Ureter (tissue), 1 donor: ENCODE data around the gene NFATC3. TPM values are rescaled to one million over a fixed set of nuclear protein-coding genes. Genes with fewer than 3 reads are reported as not detected.
"Not testable (repeated sequence)": the region's sequence is repeated elsewhere in the genome, so short reads cannot be mapped to it uniquely, and the experiment has no call there.

ENCODE experiments used
- DNase-seq: peaks from one replicate; pipeline ENCODE4 v3.0.0-alpha.2; 2020; ENCODE audit warnings: low spot score
- total RNA-seq: library from RNA; stranded (reverse); gene quantifications from one replicate; pipeline ENCODE4 v1.2.4, GENCODE V29; 2023
- donor health status: DM: yes; HTN: yes; CAD: no.

NFATC3 gene
- total RNA-seq, 1 donor from 2014 or later, result 44.0 TPM

- no peak for DNase-seq
Observed at GRCh38 chr16:68116256-68116867, 31.2 kb downstream of the NFATC3 start.

DNA sequence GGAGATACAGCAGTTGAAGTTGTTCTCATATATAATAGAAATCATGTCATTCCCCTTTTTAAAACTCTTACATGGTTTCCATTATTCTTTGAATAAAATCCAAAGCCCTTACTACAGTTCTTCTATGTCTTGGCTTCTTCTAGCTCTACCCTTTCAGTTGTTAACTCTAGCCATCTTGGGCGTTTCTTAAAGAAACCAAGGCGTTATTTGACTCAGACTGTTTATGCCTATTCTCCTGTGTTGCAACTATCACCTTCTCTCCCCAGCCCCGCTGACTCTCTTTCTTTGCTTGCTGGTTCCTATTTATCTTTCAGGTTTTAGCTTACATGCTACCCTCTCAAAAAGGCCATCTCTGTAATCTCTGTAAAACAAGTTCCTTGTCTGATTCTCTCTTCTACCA lies 32.7 kb downstream of the NFATC3 start:
- no peak for DNase-seq

DNA sequence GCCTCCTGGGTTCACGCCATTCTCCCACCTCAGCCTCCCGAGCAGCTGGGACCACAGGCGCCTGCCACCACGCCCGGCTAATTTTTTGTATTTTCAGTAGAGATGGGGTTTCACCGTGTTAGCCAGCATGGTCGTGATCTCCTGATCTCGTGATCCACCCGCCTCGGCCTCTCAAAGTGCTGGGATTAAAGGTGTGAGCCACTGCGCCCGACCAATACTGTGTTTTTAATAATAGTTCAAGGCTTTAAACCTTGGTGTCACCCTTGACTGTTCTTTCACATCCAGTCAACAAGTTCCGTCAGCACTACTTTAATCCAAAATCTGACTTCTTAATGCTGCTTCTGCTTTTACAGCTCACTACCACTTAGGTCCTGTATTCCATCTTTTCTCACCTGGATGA lies 33.8 kb downstream of the NFATC3 start:
- not testable (repeated sequence) for DNase-seq

- not testable (repeated sequence) for DNase-seq
Observed at GRCh38 chr16:68120496-68120895, 35.3 kb downstream of the NFATC3 start.

- no peak for DNase-seq
Observed at GRCh38 chr16:68126395-68126794, 41.2 kb downstream of the NFATC3 start.

GRCh38 chr16:68128577-68129305 lies 43.6 kb downstream of the NFATC3 start:
- DNase-seq, result no peak

GRCh38 chr16:68130520-68130919 lies 45.4 kb downstream of the NFATC3 start:
- no peak for DNase-seq

DNA sequence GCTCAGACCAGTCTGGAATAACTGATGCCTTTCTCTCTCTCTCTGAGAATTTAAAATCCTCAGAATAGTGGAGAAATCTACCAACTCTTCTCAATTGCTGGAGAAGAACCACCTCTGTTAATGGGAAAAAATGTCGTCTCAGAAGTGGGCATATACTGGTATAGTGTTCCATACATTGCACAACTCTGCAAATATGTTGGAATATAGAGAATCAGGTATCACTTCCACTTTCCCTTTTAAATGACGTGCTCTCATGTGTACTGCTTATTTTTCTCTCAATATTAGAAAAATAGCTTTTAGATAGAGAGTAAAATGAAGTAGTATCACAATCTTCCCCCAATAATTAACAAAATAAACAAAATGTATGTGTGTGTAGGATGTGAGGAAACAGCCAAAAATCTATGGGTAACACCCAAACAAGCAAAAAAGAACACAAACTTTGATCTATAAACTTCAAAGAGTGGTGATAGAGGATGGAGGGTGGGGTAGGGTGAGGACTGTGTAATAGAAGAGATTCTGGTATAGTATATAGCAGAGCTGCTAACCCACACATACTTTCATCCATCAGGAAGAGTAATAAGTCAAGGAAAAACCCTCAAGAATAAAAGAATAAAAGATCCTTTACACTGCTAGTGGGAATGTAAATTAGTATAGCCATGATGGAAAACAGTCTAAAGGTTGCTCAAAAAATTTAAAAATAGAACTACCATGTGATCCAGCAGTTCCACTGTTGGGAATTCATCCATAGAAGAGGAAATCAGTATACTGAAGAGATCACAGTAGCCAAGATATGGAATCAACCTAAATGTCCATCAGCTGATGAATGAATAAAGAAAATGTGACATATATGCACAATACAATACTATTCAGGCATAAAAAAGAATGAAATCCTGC lies 46.9 kb downstream of the NFATC3 start:
- no peak for DNase-seq

DNA sequence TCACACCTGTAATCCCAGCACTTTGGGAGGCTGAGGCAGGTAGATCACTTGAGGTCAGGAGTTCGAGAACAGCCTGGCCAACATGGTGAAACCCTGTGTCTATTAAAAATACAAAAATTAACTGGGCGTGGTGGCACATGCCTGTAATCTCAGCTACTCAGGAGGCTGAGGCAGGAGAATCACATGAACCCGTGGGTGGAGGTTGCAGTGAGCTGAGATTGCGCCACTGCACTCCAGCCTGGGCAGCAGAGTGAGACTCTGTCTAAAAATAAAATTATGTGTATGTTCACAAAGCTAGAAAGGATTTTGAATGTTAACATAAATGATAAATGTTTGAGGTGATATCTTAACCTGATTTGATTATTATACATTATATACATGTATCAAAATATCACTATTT lies 47.8 kb downstream of the NFATC3 start:
- not testable (repeated sequence) for DNase-seq

DNA sequence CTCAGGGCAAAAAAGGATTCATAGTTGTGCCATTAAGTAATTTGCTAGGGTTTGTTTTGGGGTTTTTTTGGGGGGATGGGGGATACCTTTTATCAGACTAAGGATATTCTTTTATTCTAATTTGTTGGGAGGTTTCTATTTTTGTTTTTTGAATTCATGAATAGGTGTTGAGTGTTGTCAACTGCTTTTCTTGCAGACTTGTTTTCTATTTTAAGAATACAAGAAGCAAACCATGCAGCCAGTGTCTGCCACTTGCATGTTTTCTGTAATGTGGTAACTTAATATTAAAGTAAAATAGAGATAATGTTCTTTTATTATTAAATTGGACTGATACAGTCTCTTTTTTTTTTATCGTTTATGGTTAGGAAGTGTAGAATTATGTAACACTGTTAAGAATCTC lies 49.5 kb downstream of the NFATC3 start:
- no peak for DNase-seq

- no peak for DNase-seq
Observed at GRCh38 chr16:68136515-68136914, 51.3 kb downstream of the NFATC3 start.

- no peak for DNase-seq
Observed at GRCh38 chr16:68144008-68144407, 58.8 kb downstream of the NFATC3 start.

- no peak for DNase-seq
Observed at GRCh38 chr16:68146585-68146984, 61.4 kb downstream of the NFATC3 start.

DNA sequence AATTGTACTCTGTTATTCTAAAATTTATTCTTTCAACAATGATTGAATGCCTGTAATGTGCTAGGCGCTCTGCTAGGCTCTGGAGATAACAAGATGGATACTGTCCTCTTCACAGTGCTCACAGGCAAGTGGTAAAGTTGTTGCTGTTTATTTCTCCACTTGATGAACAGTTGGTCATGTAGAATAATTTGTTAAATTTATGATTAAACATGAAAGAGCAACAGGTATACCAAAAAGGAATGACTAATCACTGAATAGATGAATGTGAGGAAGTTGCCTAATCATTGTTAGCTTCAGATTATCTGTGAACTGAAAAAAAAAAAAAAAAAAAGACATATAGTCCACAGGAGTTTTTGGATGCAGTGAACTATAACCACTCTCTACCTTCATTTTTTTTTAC lies 62.3 kb downstream of the NFATC3 start:
- DNase-seq, result no peak

- DNase-seq, result no peak
Observed at GRCh38 chr16:68149596-68149995, 64.4 kb downstream of the NFATC3 start.

DNA sequence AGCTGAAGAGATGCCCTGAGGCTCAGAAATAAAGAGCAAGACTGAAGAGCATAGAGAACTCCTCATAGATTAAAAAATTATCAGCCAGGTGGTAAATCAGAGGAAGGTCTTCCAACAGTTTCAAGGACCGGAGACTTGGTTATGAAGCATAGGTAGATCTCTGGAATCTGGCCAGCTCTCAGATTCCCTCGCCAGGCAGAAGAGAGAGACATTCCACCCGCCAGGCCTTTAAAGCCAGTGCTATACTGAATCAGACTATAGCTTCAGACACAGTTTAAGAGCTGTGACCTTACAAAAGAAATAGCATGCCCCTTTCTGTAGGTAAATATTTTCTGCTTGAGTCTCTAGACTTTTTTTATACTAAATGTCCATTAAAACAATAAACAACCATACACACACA lies 70.3 kb downstream of the NFATC3 start:
- DNase-seq, result no peak

GRCh38 chr16:68162413-68162812 lies 77.2 kb downstream of the NFATC3 start:
- DNase-seq, result no peak

DNA sequence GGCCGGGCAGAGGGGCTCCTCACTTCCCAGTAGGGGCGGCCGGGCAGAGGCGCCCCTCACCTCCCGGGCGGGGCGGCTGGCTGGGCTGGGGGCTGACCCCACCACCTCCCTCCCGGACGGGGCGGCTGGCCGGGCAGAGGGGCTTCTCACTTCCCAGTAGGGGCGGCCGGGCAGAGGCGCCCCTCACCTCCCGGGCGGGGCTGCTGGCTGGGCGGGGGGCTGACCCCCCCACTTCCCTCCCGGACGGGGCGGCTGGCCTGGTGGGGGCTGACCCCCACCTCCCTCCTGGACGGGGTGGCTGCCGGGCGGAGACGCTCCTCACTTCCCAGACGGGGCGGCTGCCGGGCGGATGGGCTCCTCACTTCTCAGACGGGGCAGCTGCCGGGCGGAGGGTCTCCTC lies 78.1 kb downstream of the NFATC3 start:
- not testable (repeated sequence) for DNase-seq

- no peak for DNase-seq
Observed at GRCh38 chr16:68166264-68166663, 81.1 kb downstream of the NFATC3 start.

DNA sequence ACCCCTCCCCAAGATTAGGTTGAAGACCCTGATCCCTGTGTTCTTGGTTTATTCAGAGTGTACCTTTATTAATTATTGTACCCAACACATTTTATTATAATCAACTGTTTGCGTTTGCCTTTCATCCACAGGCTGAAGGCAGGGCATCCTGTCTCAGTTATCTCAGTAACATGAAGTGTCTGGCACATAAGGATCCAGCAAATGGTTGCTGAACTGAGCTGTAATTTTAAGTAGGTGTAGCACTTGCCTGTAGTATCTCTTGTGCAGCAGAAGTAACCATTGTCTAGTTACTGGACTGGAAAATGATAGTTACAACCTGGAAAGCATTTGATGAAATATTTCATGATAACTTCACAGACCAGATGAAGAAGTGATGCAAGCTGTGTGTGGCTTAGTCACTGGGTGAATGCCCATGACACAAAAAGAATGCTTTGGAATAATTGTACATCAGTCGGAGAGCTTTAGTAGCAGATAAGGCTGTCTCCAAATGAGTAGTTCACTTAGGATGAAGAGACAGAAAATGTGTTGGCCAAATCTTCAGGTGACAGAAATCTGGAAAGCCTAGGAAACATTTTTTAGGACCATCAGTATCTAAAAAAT lies 94.1 kb downstream of the NFATC3 start:
- DNase-seq, result no peak

- DNase-seq, result no peak
Observed at GRCh38 chr16:68179855-68180254, 94.7 kb downstream of the NFATC3 start.

DNA sequence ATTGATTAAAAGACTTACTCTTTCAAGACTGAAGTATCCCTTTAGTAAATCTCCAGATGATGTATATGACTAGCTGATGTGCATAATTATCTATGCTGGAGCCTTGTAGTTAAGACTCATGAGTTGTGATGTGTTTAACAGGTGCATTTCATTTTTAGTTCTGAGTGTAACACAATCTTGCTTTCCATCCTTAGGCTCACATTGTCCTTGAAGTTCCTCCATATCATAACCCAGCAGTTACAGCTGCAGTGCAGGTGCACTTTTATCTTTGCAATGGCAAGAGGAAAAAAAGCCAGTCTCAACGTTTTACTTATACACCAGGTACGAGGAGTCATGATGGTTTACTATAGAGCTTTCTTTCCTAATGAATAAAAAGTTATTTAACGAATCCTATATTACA lies 97.9 kb downstream of the NFATC3 start:
- no peak for DNase-seq
